ENCODE results near the gene PRPF40A.
"Not testable (repeated sequence)": the region's sequence is repeated elsewhere in the genome, so short reads cannot be mapped to it uniquely, and the experiment has no call there.

PRPF40A gene

GRCh38 chr2:152717228-152718075 lies at the start of gene PRPF40A:
PRPF40A (minus strand) TSS chr2:152717461; CDS start chr2:152717439, 22 bp downstream.
- peak; percentile 91 for DNase-seq

- DNase-seq = no peak
These were observed 49.7 kb upstream of the PRPF40A start for GRCh38 chr2:152766928-152767327.

GRCh38 chr2:152763651-152764050 lies 46.4 kb upstream of the PRPF40A start:
- DNase-seq = no peak

GRCh38 chr2:152763208-152763607 lies 45.9 kb upstream of the PRPF40A start:
- not testable (repeated sequence) for DNase-seq

- no peak for DNase-seq
These were observed 44.9 kb upstream of the PRPF40A start for GRCh38 chr2:152762202-152762601.

GRCh38 chr2:152761214-152761613 lies 44.0 kb upstream of the PRPF40A start:
- no peak for DNase-seq

- DNase-seq = no peak
These were observed 42.2 kb upstream of the PRPF40A start for GRCh38 chr2:152759290-152760072.

- no peak for DNase-seq
These were observed 37.8 kb upstream of the PRPF40A start for GRCh38 chr2:152755029-152755428.

- DNase-seq = not testable (repeated sequence)
These were observed 30.5 kb upstream of the PRPF40A start for GRCh38 chr2:152747751-152748150.

- no peak for DNase-seq
These were observed 25.7 kb upstream of the PRPF40A start for GRCh38 chr2:152743002-152743401.

GRCh38 chr2:152740743-152741328 lies 23.6 kb upstream of the PRPF40A start:
- DNase-seq = no peak

GRCh38 chr2:152739705-152740104 lies 22.4 kb upstream of the PRPF40A start:
- DNase-seq = not testable (repeated sequence)

GRCh38 chr2:152738438-152738837 lies 21.2 kb upstream of the PRPF40A start:
- DNase-seq = no peak

- not testable (repeated sequence) for DNase-seq
These were observed 20.2 kb upstream of the PRPF40A start for GRCh38 chr2:152737509-152737908.

- DNase-seq = no peak
These were observed 13.5 kb upstream of the PRPF40A start for GRCh38 chr2:152730591-152731333.

GRCh38 chr2:152729844-152730243 lies 12.6 kb upstream of the PRPF40A start:
- no peak for DNase-seq

GRCh38 chr2:152723918-152724317 lies 6.7 kb upstream of the PRPF40A start:
- no peak for DNase-seq

- not testable (repeated sequence) for DNase-seq
These were observed 5.4 kb upstream of the PRPF40A start for GRCh38 chr2:152722639-152723038.

GRCh38 chr2:152720794-152721193 lies 3.5 kb upstream of the PRPF40A start:
- no peak for DNase-seq

- DNase-seq = peak; percentile 37
These were observed 1.8 kb upstream of the PRPF40A start for GRCh38 chr2:152718909-152719645.

GRCh38 chr2:152718076-152718908 lies 1.0 kb upstream of the PRPF40A start, which contains the start of gene ARL6IP6:
ARL6IP6 (plus strand) TSS chr2:152718620; CDS start chr2:152718625, 5 bp downstream.
- peak; percentile 75 for DNase-seq
